HCT116 (cell line): Measurements from ENCODE around the gene CD40. TPM values are rescaled to one million over a fixed set of nuclear protein-coding genes. Genes with fewer than 3 reads are reported as not detected.
A peak's percentile ranks its signal among the peaks of the same experiment; 100 is the strongest.

Experiments
- ATAC-seq: fragments of 200-7000 bp; cut with Tn5 transposase; 2 replicates; pipeline ENCODE4 v1.9.1; 2020; ENCODE audit warnings: mild to moderate bottlenecking, moderate library complexity
- BruUV-seq: library from RNA; stranded (reverse); fragments of 400-500 nt; replicated peaks from 2 replicates; lab custom pipeline; 2021; lab: Mats Ljungman, UMichigan
- CTCF ChIA-PET: fragments of 300-600 bp; sonication (Branson Sonifier 250); formaldehyde crosslinking; loops from one replicate; lab custom pipeline; 2021; ENCODE audit warnings: antibody characterized with exemption; lab: Charles Lee
- POLR2A ChIA-PET: fragments of 300-600, 350-600 bp; sonication (Branson Sonifier 250); formaldehyde crosslinking; loops from one replicate; lab custom pipeline; 2021; ENCODE audit warnings: antibody characterized with exemption; lab: Charles Lee
- RAD21 ChIA-PET, 2 experiments: fragments of 300-600 bp; sonication (Branson Sonifier 250); formaldehyde crosslinking; loops; one replicate each; lab custom pipeline; 2023; ENCODE audit warnings: low total read pairs in 2 of 2; ENCODE audit not compliant: uncharacterized antibody in 2 of 2, unreplicated experiment in 2 of 2, low non-redundant PET in 1 of 2; lab: Charles Lee
- DNase-seq: peaks from one replicate; pipeline ENCODE4 v3.0.0-alpha.2; 2010; ENCODE audit warnings: low read depth, low spot score
- H2AFZ ChIP-seq: fragments of 200-600 bp; shearing (Covaris generic), sonication (generic); 2 replicates; pipeline ENCODE4 v1.6.1; 2017; ENCODE audit warnings: low read depth, mixed run types, mixed read lengths, antibody characterized with exemption, low read length; ENCODE audit not compliant: poor library complexity, severe bottlenecking
- H3K27ac ChIP-seq: 2 replicates; pipeline ENCODE4 v1.5.1; 2012; ENCODE audit warnings: low read depth, low read length
- H3K27me3 ChIP-seq: fragments of 200-600 bp; sonication (generic); 2 replicates; pipeline ENCODE4 v1.6.1; 2016; ENCODE audit warnings: mixed run types, low read length, mixed read lengths; ENCODE audit not compliant: insufficient read depth
- H3K36me3 ChIP-seq, 2 experiments: fragments of 200-500 bp in 1 of 2; fragments of 200-600 bp in 1 of 2; sonication (Bioruptor generic) in 1 of 2; sonication (generic) in 1 of 2; 2 replicates each; pipeline versions ENCODE4 v1.5.1 to v1.6.1; 2014 to 2016; ENCODE audit warnings: low read length in 2 of 2, inconsistent platforms in 1 of 2, mixed read lengths in 1 of 2, mixed run types in 1 of 2; ENCODE audit not compliant: insufficient read depth in 2 of 2, control insufficient read depth in 1 of 2
- H3K4me1 ChIP-seq, 2 experiments: fragments of 200-600 bp in 1 of 2; sonication (generic) in 1 of 2; 2 replicates each; pipeline versions ENCODE4 v1.5.1 to v1.6.1; 2012 to 2017; ENCODE audit warnings: low read length in 2 of 2, inconsistent platforms in 1 of 2, mild to moderate bottlenecking in 1 of 2, mixed read lengths in 1 of 2, mixed run types in 1 of 2, moderate library complexity in 1 of 2; ENCODE audit not compliant: insufficient read depth in 2 of 2, control insufficient read depth in 1 of 2
- H3K4me2 ChIP-seq: fragments of 200-600 bp; sonication (generic); 2 replicates; pipeline ENCODE4 v1.6.1; 2017; ENCODE audit warnings: mixed run types, low read length, mixed read lengths
- H3K4me3 ChIP-seq, 2 experiments: fragments of 200-600 bp in 1 of 2; sonication (generic) in 1 of 2; replicated peaks in 1 of 2; 2 replicates each; pipeline ENCODE4 v1.5.1; 2011 to 2016; ENCODE audit warnings: low read length in 2 of 2, control low read depth in 1 of 2, low read depth in 1 of 2, mild to moderate bottlenecking in 1 of 2, mixed read lengths in 1 of 2, mixed run types in 1 of 2
- H3K79me2 ChIP-seq: fragments of 200-600 bp; sonication (generic); 2 replicates; pipeline ENCODE4 v1.6.1; 2017; ENCODE audit warnings: mild to moderate bottlenecking, mixed run types, low read length, moderate library complexity, mixed read lengths; ENCODE audit not compliant: insufficient read depth
- H3K9ac ChIP-seq: fragments of 200-600 bp; sonication (generic); 2 replicates; pipeline ENCODE4 v1.6.1; 2016; ENCODE audit warnings: low read length, mixed read lengths
- H3K9me2 ChIP-seq: fragments of 200-600 bp; sonication (generic), shearing (Covaris generic); 2 replicates; pipeline ENCODE4 v1.6.1; 2017; ENCODE audit warnings: mixed run types, mild to moderate bottlenecking, moderate library complexity; ENCODE audit not compliant: insufficient read depth
- H3K9me3 ChIP-seq, 2 experiments: fragments of 200-500 bp in 1 of 2; fragments of 200-600 bp in 1 of 2; sonication (Bioruptor generic) in 1 of 2; sonication (generic) in 1 of 2; 2 replicates each; pipeline ENCODE4 v1.6.1; 2014 to 2017; ENCODE audit warnings: low read length in 2 of 2, mixed read lengths in 2 of 2, inconsistent platforms in 1 of 2, low read depth in 1 of 2, mild to moderate bottlenecking in 1 of 2, mixed run types in 1 of 2, moderate library complexity in 1 of 2; ENCODE audit not compliant: control insufficient read depth in 1 of 2, insufficient read depth in 1 of 2
- H4K20me1 ChIP-seq: fragments of 200-600 bp; sonication (generic), shearing (Covaris generic); 2 replicates; pipeline ENCODE4 v1.6.1; 2017; ENCODE audit warnings: mixed run types, mild to moderate bottlenecking, moderate library complexity; ENCODE audit not compliant: insufficient read depth
- ATF3 ChIP-seq: IDR thresholded peaks from 2 replicates; pipeline ENCODE4 v1.6.1; 2012
- CBX3 ChIP-seq: IDR thresholded peaks from 2 replicates; pipeline ENCODE4 v1.6.1; 2012; ENCODE audit warnings: low read depth
- CTCF ChIP-seq, 3 experiments: fragments of 200-600 bp in 1 of 3; sonication (generic) in 1 of 3; IDR thresholded peaks in 2 of 3; conservative IDR thresholded peaks in 1 of 3; 2 replicates each; pipeline ENCODE4 v1.5.1; 2012 to 2017; ENCODE audit warnings: low read depth in 2 of 3, low read length in 2 of 3, antibody characterized with exemption in 1 of 3, borderline replicate concordance in 1 of 3, control low read depth in 1 of 3, mild to moderate bottlenecking in 1 of 3, mixed read lengths in 1 of 3, mixed run types in 1 of 3, moderate library complexity in 1 of 3; ENCODE audit not compliant: insufficient read depth in 1 of 3
- POLR2A ChIP-seq: IDR thresholded peaks from 2 replicates; pipeline ENCODE4 v1.7.0; 2011; ENCODE audit warnings: borderline replicate concordance; ENCODE audit not compliant: insufficient read depth, insufficient read length; ENCODE audit errors: extremely low read depth
- POLR2AphosphoS5 ChIP-seq: IDR thresholded peaks from 2 replicates; pipeline ENCODE4 v1.6.1; 2011; ENCODE audit warnings: mild to moderate bottlenecking, low read depth, low read length, moderate library complexity
- RAD21 ChIP-seq: IDR thresholded peaks from 2 replicates; pipeline ENCODE4 v1.6.1; 2012; ENCODE audit warnings: low read depth, mild to moderate bottlenecking
- REST ChIP-seq: IDR thresholded peaks from 2 replicates; pipeline ENCODE4 v1.6.1; 2012; ENCODE audit warnings: low read depth
- SP1 ChIP-seq: IDR thresholded peaks from 2 replicates; pipeline ENCODE4 v1.6.1; 2012; ENCODE audit warnings: low read depth
- TCF7L2 ChIP-seq: IDR thresholded peaks from 2 replicates; pipeline ENCODE4 v1.7.0; 2011; ENCODE audit warnings: borderline replicate concordance, inconsistent platforms; ENCODE audit not compliant: insufficient read depth, insufficient read length; ENCODE audit errors: extremely low read depth
- intact Hi-C: fragments of 100-400 bp; cut with micrococcal nuclease; formaldehyde crosslinking; loops from 2 replicates; pipeline ENCODE4 v1.10.0; 2022
- total RNA-seq: library from RNA; stranded (reverse); gene quantifications from one replicate; pipeline ENCODE4 v1.2.1, GENCODE V29; 2021; ENCODE audit not compliant: unreplicated experiment

Gene CD40
- total RNA-seq, 1 experiment from 2014 or later = 21.3 TPM

GRCh38 chr20:46087161-46087560 is 31.0 kb upstream of the CD40 start:
- Histone ChIP-seq H3K9ac (no peak overlapping the region), H3K79me2 (peaks cover 74% of the 10 kb centered on the region), H3K4me2 (peak overlapping the region; percentile 10; the same call in 1 of the 2 replicates), H4K20me1 (peaks cover 31% of the 10 kb centered on the region; the same call in 1 of the 2 replicates), H3K9me3 (no peaks in the 10 kb centered on the region), H3K9me2 (no peaks in the 10 kb centered on the region), H3K36me3 (no peaks in the 10 kb centered on the region), H3K27ac (no peak overlapping the region), H2AFZ (no peak overlapping the region), H3K4me3 (no peak overlapping the region), H3K4me1 (peaks cover 28 to 50% of the 10 kb centered on the region in 2 experiments), H3K27me3 (no peaks in the 10 kb centered on the region)
- RAD21 ChIA-PET = no interaction called here
- no peak for ATAC-seq
- TF ChIP-seq CBX3 = no peak
- no peak for TF ChIP-seq SP1
- TF ChIP-seq ATF3 = no peak
- no peak for TF ChIP-seq POLR2A
- peak; percentile 28; the same call in 1 of the 2 replicates for TF ChIP-seq RAD21
- TF ChIP-seq POLR2AphosphoS5 = no peak
- TF ChIP-seq CTCF (IDR thresholded peaks at IDR 0.05 in 2 of 3, conservative IDR thresholded peaks at IDR 0.05 in 1 of 3; ENCODE audit: borderline replicate concordance in 1 of 3, insufficient read depth in 1 of 3, low read depth in 2 of 3, low read length in 2 of 3) = peak; percentile 28 to 53 (median 37); a peak in 5 of 6 replicates
- no peak for TF ChIP-seq TCF7L2
- no peak for TF ChIP-seq REST
- no TSS peak for BruUV-seq
- DNase-seq = no peak
- CTCF ChIA-PET = interaction anchor here (1.0 to 2.4 kb wide), 3 partner anchors 64 to 100 kb away, joined by 3 to 12 read pairs (median 4); no protein-coding TSS in a partner anchor
- POLR2A ChIA-PET = no interaction called here
- intact Hi-C loops = loop anchor here (1.0 kb wide), 1 partner anchor 64 kb away; no protein-coding TSS in a partner anchor
